Measurements from ENCODE around the gene ARHGAP25.

- TF ChIP-seq CTCF (IDR thresholded peaks at IDR 0.05) = no peak
- no peak for TF ChIP-seq POLR2A (IDR thresholded peaks at IDR 0.05)
Measured at GRCh38 chr2:68753318-68753717, 18.7 kb downstream of the ARHGAP25 start.
